H1 (cell line): ENCODE measurements around the gene POTEM. TPM values are rescaled to one million over a fixed set of nuclear protein-coding genes. Genes with fewer than 3 reads are reported as not detected.
"Not testable (repeated sequence)": the region's sequence is repeated elsewhere in the genome, so short reads cannot be mapped to it uniquely, and the experiment has no call there.

Source experiments
- CTCF ChIA-PET: fragments of 300-600 bp; sonication (Branson Sonifier 250); formaldehyde crosslinking; loops from one replicate; lab custom pipeline; 2021; ENCODE audit not compliant: partially characterized antibody; lab: Charles Lee
- POLR2A ChIA-PET: fragments of 300-600 bp; sonication (Branson Sonifier 250); formaldehyde crosslinking; loops from one replicate; lab custom pipeline; 2021; ENCODE audit warnings: inconsistent platforms; ENCODE audit not compliant: partially characterized antibody; lab: Charles Lee
- DNase-seq, 2 experiments: peaks; one replicate each; pipeline versions ENCODE4 v3.0.0 to v3.0.0-alpha.2; 2010 to 2022; ENCODE audit warnings: low spot score in 2 of 2, low read depth in 1 of 2, mixed read lengths in 1 of 2
- FAIRE-seq: peaks from 2 replicates; lab custom pipeline; 2011; peaks lifted over from hg19 to GRCh38; lab: Jason Lieb, UNC
- H2AFZ ChIP-seq: 2 replicates; pipeline ENCODE4 v1.8.1; 2012; ENCODE audit warnings: low read length, inconsistent platforms
- H2AK5ac ChIP-seq: 2 replicates; pipeline ENCODE4 v1.6.1; 2013; ENCODE audit warnings: low read depth, low read length
- H2BK120ac ChIP-seq: replicated peaks from 2 replicates; pipeline ENCODE3; 2013; ENCODE audit warnings: low read depth, low read length, inconsistent platforms
- H2BK12ac ChIP-seq: 2 replicates; pipeline ENCODE4 v1.6.1; 2013; ENCODE audit warnings: low read depth, low read length
- H2BK15ac ChIP-seq: 2 replicates; pipeline ENCODE4 v1.6.1; 2013; ENCODE audit warnings: low read length
- H2BK20ac ChIP-seq: 2 replicates; pipeline ENCODE4 v1.6.1; 2013; ENCODE audit warnings: low read length
- H2BK5ac ChIP-seq: 2 replicates; pipeline ENCODE4 v1.6.1; 2013; ENCODE audit warnings: low read depth, low read length
- H3K14ac ChIP-seq: 2 replicates; pipeline ENCODE4 v1.6.1; 2013; ENCODE audit warnings: inconsistent platforms; ENCODE audit not compliant: insufficient read length
- H3K18ac ChIP-seq: 2 replicates; pipeline ENCODE4 v1.6.1; 2013; ENCODE audit warnings: low read length; ENCODE audit errors: extremely low read depth
- H3K23ac ChIP-seq: 2 replicates; pipeline ENCODE4 v1.6.1; 2013; ENCODE audit warnings: inconsistent platforms; ENCODE audit not compliant: insufficient read length
- H3K23me2 ChIP-seq: 2 replicates; pipeline ENCODE4 v1.6.1; 2013; ENCODE audit warnings: low read depth, low read length
- H3K27ac ChIP-seq: 2 replicates; pipeline ENCODE4 v1.6.1; 2011; ENCODE audit warnings: low read depth, low read length, inconsistent platforms
- H3K27me3 ChIP-seq, 4 experiments: replicated peaks in 1 of 4; 1 replicate in 1 of 4; 2 replicates in 3 of 4; pipeline versions ENCODE4 v1.6.1 to v1.8.1; 2011 to 2013; ENCODE audit warnings: low read length in 3 of 4, mild to moderate bottlenecking in 3 of 4, inconsistent platforms in 2 of 4, mixed read lengths in 2 of 4, moderate library complexity in 1 of 4; ENCODE audit not compliant: control insufficient read depth in 3 of 4, insufficient read depth in 3 of 4; ENCODE audit errors: extremely low read depth in 1 of 4
- H3K36me3 ChIP-seq, 4 experiments: 2 replicates each; pipeline versions ENCODE4 v1.6.1 to v1.8.1; 2011 to 2013; ENCODE audit warnings: mild to moderate bottlenecking in 4 of 4, low read length in 3 of 4, moderate library complexity in 2 of 4, control low read depth in 1 of 4, inconsistent platforms in 1 of 4; ENCODE audit not compliant: insufficient read depth in 4 of 4, control insufficient read depth in 2 of 4
- H3K4ac ChIP-seq: replicated peaks from 2 replicates; pipeline ENCODE3; 2013; ENCODE audit warnings: low read length, low read depth, mixed read lengths, inconsistent platforms; ENCODE audit not compliant: insufficient read length
- H3K4me1 ChIP-seq, 4 experiments: replicated peaks in 1 of 4; 1 replicate in 1 of 4; 2 replicates in 3 of 4; pipeline versions ENCODE4 v1.6.1 to v1.8.1; 2011 to 2013; ENCODE audit warnings: low read length in 3 of 4, inconsistent platforms in 2 of 4, mixed read lengths in 1 of 4; ENCODE audit not compliant: insufficient read depth in 4 of 4, control insufficient read depth in 3 of 4
- H3K4me2 ChIP-seq, 2 experiments: 2 replicates each; pipeline versions ENCODE4 v1.6.1 to v1.8.1; 2011 to 2013; ENCODE audit warnings: low read depth in 2 of 2, low read length in 2 of 2, control low read depth in 1 of 2, inconsistent platforms in 1 of 2, mild to moderate bottlenecking in 1 of 2; ENCODE audit not compliant: insufficient read depth in 1 of 2
- H3K4me3 ChIP-seq, 4 experiments: fragments of 200-600, 300-600 bp in 1 of 4; sonication (generic), shearing (Covaris generic), sonication (Bioruptor Twin) in 1 of 4; 2 replicates each; pipeline versions ENCODE4 v1.5.1 to v1.8.1; 2011 to 2016; ENCODE audit warnings: low read length in 4 of 4, low read depth in 3 of 4, control low read depth in 2 of 4, inconsistent platforms in 2 of 4, mild to moderate bottlenecking in 2 of 4, mixed read lengths in 1 of 4, moderate library complexity in 1 of 4; ENCODE audit not compliant: insufficient read depth in 2 of 4; ENCODE audit errors: extremely low read depth in 1 of 4
- H3K56ac ChIP-seq: replicated peaks from 2 replicates; pipeline ENCODE3; 2013; ENCODE audit warnings: low read depth, mild to moderate bottlenecking, mixed read lengths, low read length, inconsistent platforms; ENCODE audit not compliant: insufficient read length
- H3K79me1 ChIP-seq: 2 replicates; pipeline ENCODE4 v1.6.1; 2013; ENCODE audit warnings: low read depth, low read length, control low read depth
- H3K79me2 ChIP-seq, 2 experiments: 2 replicates each; pipeline versions ENCODE4 v1.6.1 to v1.8.1; 2012 to 2013; ENCODE audit warnings: low read length in 2 of 2, mild to moderate bottlenecking in 2 of 2, inconsistent platforms in 1 of 2; ENCODE audit not compliant: insufficient read depth in 2 of 2, control insufficient read depth in 1 of 2
- H3K9ac ChIP-seq, 4 experiments: replicated peaks in 1 of 4; 1 replicate in 1 of 4; 2 replicates in 3 of 4; pipeline versions ENCODE4 v1.6.1 to v1.8.1; 2011 to 2013; ENCODE audit warnings: low read depth in 3 of 4, low read length in 3 of 4, control low read depth in 2 of 4, mild to moderate bottlenecking in 2 of 4, moderate library complexity in 2 of 4, inconsistent platforms in 1 of 4; ENCODE audit errors: extremely low read depth in 1 of 4
- H3K9me3 ChIP-seq, 2 experiments: 2 replicates each; pipeline versions ENCODE4 v1.6.1 to v1.8.1; 2012 to 2013; ENCODE audit warnings: mild to moderate bottlenecking in 2 of 2, moderate library complexity in 2 of 2, control low read depth in 1 of 2, inconsistent platforms in 1 of 2, low read depth in 1 of 2, low read length in 1 of 2, mixed read lengths in 1 of 2; ENCODE audit not compliant: insufficient read depth in 2 of 2
- H4K20me1 ChIP-seq, 2 experiments: replicated peaks in 1 of 2; 2 replicates each; pipeline versions ENCODE3 to v1.8.1; 2011 to 2013; ENCODE audit warnings: inconsistent platforms in 2 of 2, low read length in 2 of 2, mild to moderate bottlenecking in 1 of 2; ENCODE audit not compliant: insufficient read depth in 2 of 2, control insufficient read depth in 1 of 2
- H4K5ac ChIP-seq: 2 replicates; pipeline ENCODE4 v1.6.1; 2013; ENCODE audit warnings: low read length, low read depth, mixed read lengths, inconsistent platforms; ENCODE audit not compliant: insufficient read length
- H4K8ac ChIP-seq: 2 replicates; pipeline ENCODE4 v1.8.0; 2013; ENCODE audit warnings: mild to moderate bottlenecking, moderate library complexity, low read length, inconsistent platforms; ENCODE audit not compliant: insufficient read depth; ENCODE audit errors: extremely low read depth
- H4K91ac ChIP-seq: replicated peaks from 2 replicates; pipeline ENCODE3; 2013; ENCODE audit warnings: low read length, mixed read lengths, inconsistent platforms; ENCODE audit not compliant: insufficient read length
- WGBS, 2 experiments: shearing (Covaris generic) in 1 of 2; methylation state at CpG; one replicate each; pipeline versions ENCODE4 v1.1.6 to v1.1.7; 2013 to 2015; ENCODE audit warnings: low lambda C conversion rate in 2 of 2, mixed read lengths in 2 of 2, inconsistent platforms in 1 of 2, low coverage in 1 of 2, missing lambda C conversion rate in 1 of 2; ENCODE audit not compliant: insufficient replicate concordance in 2 of 2, insufficient coverage in 1 of 2, insufficient read length in 1 of 2; ENCODE audit errors: extremely low coverage in 1 of 2, missing lambda C conversion rate in 1 of 2; 5-methylcytosine and 5-hydroxymethylcytosine counted together
- polyA plus RNA-seq, 7 experiments: library from polyadenylated mRNA; depleted of rRNA in 3 of 7; stranded (reverse) in 5 of 7; unstranded in 2 of 7; fragments of >200 nt in 5 of 7; fragments of 200-250 nt in 2 of 7; gene quantifications; 1 replicate in 5 of 7; 2 replicates in 1 of 7; 4 replicates in 1 of 7; pipeline versions ENCODE4 v1.2.1 to v1.2.3, GENCODE V29; 2011 to 2013; ENCODE audit warnings: missing spikeins in 2 of 7, mixed read lengths in 2 of 7
- total RNA-seq: library from RNA; stranded (reverse); fragmentation: NEBNext Ultra II Directional; extraction: Animal tissue kit (Norgen Biotek cat#: 25700); gene quantifications from 2 replicates; pipeline ENCODE4 v1.2.1, GENCODE V29; 2021

POTEM gene
- total and polyA plus RNA-seq, 2 of the 8 experiments (the other 6 are each of a cell fraction or from before 2014, with no cell fraction given) = not detected

DNA sequence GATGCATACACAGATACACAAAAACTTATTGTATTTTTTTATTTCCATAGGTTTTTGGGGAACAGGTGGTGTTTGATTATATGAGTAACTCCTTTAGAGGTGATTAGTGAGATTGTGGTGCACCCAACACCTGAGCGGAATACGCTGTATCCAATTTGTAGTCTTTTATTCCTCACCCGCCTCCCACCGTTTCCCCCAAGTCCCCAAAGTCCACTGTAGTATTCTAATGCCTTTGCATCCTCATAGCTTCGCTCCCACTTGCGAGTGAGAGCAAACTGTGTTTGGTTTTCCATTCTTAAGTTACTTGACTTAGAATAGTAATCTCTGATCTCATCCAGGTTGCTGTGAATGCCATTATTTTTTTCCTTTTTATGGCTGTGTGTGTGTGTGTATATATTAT is 17.3 kb upstream of the POTEM start:
- FAIRE-seq, H3K36me3 ChIP-seq: not testable (repeated sequence)
- no CpG with 5 or more reads among the region's 6 CpGs for WGBS, 2 experiments

DNA sequence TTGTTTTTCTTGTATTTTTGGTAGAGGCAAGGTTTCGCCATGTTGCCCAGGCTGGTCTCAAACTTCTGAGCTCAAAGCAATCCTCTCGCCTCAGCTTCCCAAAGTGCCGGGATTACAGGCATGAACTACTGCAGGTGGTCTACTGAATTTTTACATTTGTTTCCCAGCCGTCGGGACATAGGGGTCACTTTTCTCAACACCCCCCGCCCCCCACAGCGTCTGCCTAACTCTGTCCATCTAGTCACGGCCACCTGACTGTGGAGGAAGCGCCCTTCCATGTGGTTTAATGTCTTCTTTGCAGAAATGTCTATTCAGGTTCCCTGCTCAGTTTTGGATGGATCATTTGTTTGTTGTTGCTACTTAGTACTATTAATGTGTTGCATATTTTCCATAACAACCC is 14.1 kb upstream of the POTEM start:
- H4K5ac ChIP-seq, DNase-seq, H4K20me1 ChIP-seq, H3K56ac ChIP-seq, H2BK120ac ChIP-seq, H3K18ac ChIP-seq, H3K4ac ChIP-seq, H3K36me3 ChIP-seq, H3K23ac ChIP-seq, H2BK15ac ChIP-seq, H2BK5ac ChIP-seq, H2AFZ ChIP-seq, H3K4me2 ChIP-seq, H3K14ac ChIP-seq, H3K23me2 ChIP-seq, H2BK12ac ChIP-seq, FAIRE-seq, H2BK20ac ChIP-seq, H3K4me3 ChIP-seq, H3K79me2 ChIP-seq, H3K9me3 ChIP-seq, H3K27me3 ChIP-seq, H4K91ac ChIP-seq, H3K79me1 ChIP-seq, H3K4me1 ChIP-seq, CTCF ChIA-PET, POLR2A ChIA-PET, H2AK5ac ChIP-seq, H4K8ac ChIP-seq, H3K9ac ChIP-seq, H3K27ac ChIP-seq: not testable (repeated sequence)
- 84% methylated on average over 8 of the region's 9 CpGs; no CpG with 5 or more reads in 1 of the 2 experiments for WGBS, 2 experiments

More for the DNA sequence above, 17.3 kb upstream of the POTEM start:
- H4K8ac ChIP-seq, H4K20me1 ChIP-seq, H2BK20ac ChIP-seq, H2BK12ac ChIP-seq, H4K5ac ChIP-seq, DNase-seq, H3K9me3 ChIP-seq, CTCF ChIA-PET, H3K4ac ChIP-seq, H3K4me3 ChIP-seq, H3K23me2 ChIP-seq, H3K4me1 ChIP-seq, H3K23ac ChIP-seq, H3K27me3 ChIP-seq, H3K79me1 ChIP-seq, H4K91ac ChIP-seq, POLR2A ChIA-PET, H3K14ac ChIP-seq, H3K79me2 ChIP-seq, H3K27ac ChIP-seq, H2BK15ac ChIP-seq, H2AK5ac ChIP-seq, H2BK5ac ChIP-seq, H3K56ac ChIP-seq, H2AFZ ChIP-seq, H3K4me2 ChIP-seq, H3K9ac ChIP-seq, H3K18ac ChIP-seq, H2BK120ac ChIP-seq: not testable (repeated sequence)
